Tongue (tissue), 2 donors: ENCODE data around the gene TWNK. TPM values are rescaled to one million over a fixed set of nuclear protein-coding genes. Genes with fewer than 3 reads are reported as not detected.

Experiments used
- DNase-seq: peaks from one replicate; pipeline ENCODE4 v3.0.0-alpha.2; 2015
- total RNA-seq: library from RNA; depleted of rRNA; stranded (reverse); fragments of >200 nt; gene quantifications from one replicate; pipeline ENCODE4 v1.2.3, GENCODE V29; 2014

Gene TWNK
- total RNA-seq, 1 donor from 2014 or later, result 6.6 TPM

DNA sequence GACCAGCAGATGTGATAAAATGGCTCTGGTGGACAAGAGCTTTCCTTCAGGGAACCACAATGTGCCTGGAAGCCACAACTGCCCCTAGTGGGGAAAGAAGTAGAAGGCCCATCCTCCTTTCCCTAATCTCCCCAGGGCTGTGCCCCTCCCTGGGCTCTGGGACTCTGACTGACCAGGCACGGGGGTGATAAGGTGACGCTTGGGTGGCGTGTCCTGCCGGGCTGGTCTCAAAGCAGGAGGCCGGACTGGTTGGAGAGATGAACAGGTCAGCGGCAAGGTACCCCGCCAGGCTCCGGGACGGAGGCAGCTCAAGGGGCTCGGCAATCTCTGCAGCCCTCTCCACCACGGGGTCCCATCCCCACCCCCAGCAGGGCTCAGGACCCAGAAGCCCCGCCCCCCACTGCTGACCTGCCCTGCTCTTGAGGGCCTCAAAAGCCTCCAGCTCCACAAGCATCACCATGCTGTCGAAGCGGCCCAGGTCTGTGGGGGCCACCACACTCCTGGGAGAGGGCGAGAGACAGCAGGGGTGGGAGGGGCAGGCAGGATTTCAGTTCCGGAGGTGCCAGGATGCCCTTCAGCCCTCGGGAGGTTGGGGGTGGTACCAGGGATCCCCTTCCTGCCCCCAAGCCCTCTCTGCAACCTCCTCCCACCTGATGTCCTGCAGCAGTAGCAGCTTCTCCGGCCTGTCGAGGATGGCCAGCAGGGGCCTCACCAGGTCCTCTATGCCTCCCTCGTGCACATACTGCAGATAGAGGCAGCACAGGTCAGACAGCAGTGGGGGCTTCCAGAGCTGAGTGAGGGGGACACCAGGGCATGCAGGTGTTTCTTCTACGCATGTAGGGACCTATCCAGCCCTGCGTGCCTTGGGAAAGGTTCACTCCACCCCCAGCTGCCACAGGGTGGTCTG is 24.4 kb downstream of the TWNK start:
- no peak for DNase-seq

DNA sequence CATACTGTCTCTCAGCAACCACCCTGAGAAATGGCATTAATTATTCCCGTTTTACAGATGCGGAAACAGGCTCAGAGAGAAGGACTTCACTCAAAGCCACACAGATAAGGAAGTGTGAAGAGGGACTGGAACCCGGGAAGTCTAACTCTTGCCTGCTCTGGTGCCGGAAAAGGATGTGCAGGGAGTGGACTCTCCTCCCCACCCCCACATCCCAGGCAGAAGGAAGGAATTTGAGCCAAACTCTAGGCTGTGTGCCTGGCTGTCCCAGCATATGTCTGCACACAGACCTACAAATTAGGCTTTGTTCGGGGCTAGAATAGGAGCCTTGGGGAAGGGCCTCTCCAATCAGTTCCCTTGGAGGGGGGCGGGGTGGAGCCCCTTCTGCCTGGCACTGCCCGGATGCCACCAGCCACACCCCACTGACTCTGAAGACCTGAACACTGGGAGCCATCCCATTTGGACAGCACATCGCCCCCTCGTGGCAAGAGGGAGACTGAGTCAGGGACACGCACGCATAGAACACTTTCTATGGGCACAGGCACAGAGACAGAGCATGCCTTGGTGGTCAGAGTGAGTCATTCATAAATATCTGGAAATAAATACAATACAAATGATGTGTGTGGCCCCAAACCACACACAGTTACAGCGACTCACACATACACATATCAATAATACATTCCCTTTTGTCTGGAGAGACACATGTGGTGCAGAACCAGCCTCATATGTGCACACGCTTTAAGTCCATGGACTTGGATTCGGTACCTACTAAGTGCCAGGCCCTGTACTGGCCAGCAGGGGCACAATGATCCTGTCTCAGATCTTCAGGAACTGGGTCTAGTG is 25.4 kb downstream of the TWNK start:
- peak; percentile 95 for DNase-seq

DNA sequence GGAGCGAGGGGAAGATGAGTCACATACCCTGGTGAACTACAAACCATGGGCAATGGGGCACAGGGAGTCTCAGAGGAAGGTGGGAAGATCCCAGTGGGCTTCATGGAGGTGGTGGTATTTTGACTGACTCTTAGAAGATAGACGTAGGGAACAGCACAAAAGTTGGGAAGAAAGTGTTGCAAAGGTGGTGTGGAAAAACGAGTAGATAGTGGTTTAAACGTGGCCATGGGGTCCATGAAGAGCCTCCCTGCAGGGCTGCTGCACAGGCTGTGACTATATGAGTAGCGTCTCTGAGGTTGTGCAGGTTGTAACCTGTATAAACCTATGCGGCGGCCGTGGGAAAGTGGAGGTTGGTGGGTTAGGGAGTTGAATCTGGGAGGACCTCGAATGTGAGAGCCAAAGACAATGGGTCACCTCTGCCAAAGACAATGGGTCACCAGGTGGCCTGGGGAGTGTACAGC is 26.1 kb downstream of the TWNK start:
- no peak for DNase-seq

DNA sequence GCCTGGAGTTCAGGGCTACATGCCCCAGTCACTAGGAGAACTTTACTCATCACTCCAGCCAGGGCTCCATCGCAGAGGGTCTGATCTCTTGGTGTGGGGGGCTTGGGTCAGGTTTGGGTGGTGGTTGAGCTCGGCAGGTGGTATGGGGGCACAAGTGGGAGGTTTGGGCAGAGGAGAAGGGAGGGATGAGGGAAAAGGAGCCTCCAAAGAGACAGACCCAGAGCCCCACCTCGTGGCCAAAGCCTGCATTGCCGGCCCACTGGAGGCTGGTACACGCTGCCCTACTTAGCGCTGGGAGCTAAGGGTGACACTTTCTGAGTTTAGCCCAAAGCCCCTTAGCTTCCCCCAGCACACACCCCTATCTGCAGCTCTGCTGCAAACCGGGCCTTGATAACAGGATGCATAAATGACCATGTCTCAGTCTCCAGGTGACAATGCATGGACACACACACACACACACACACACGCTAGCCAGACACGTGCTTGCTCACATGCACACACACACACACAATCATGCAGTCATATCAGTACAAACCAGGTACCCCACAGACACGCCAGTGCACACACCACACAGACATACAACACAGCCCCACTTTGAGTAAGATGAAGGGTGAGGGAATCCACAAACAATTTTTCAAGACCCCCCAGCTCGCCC is 27.0 kb downstream of the TWNK start:
- peak; percentile 86 for DNase-seq

DNA sequence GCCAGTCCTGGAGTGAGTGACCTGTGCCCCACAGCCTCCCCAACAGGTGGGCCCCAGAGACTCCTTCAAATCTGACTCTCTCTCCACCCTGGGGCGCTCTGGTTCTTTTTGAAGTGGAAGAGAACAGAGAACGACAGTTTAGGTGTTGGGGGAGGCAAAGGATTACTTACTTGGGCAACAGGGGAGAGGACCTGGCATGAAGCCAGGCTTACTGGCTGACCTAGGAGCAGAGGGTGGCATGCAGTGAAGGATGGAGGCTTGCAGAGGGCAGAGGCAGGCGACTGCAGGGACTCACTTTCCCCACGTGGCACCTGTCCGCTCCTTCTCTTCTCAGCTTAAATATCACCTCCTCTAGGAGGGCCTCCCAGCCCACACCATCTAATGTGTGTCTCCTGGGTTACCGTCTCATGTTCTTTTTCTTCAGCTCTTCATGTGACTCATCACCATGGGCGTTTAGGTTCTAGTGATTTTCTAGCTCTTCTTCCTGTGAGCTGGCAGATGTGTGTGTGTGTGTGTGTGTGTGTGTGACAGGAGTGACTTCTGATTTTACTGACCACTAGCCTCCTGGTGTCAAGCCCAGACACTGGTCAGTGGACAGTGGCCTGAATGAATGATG is 27.7 kb downstream of the TWNK start:
- no peak for DNase-seq

DNA sequence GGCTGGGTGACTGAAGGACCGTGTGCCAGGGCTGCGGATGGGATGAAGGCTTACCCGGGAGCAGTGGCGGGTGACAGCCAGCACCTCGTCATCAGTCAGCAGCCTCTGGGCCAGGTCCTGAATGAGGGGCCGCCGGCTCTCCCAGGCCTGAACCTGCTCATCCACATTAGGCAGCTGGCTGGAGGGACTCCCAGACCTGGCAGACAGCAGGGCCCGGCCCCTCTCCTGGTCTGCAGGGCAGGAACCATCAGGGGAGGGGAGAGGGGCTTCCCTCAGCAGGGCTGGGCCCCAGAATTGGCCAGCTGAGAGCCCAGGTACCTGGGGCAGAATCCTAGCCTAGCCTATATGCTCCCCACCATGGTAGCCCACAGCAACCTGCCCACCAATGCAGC is 28.2 kb downstream of the TWNK start:
- no peak for DNase-seq

DNA sequence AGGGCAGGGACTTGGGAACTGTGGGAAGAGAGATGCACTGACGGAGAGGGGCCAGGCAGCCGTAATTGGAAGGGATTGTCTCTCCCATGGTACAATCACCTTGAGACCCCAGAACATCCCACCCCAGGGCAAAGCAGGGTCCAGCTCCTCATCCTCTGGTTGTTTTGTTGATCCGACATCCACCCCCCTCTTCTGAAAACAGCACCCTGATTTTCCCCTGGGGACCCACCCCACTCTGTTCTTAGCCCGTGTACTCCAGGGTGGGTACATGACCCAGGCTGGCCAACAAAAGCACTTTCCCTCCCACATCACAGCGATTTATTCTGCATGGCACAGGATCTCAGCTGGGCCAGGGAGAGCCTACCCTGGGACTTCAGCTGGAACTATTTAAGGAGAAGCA is 29.5 kb downstream of the TWNK start:
- no peak for DNase-seq

DNA sequence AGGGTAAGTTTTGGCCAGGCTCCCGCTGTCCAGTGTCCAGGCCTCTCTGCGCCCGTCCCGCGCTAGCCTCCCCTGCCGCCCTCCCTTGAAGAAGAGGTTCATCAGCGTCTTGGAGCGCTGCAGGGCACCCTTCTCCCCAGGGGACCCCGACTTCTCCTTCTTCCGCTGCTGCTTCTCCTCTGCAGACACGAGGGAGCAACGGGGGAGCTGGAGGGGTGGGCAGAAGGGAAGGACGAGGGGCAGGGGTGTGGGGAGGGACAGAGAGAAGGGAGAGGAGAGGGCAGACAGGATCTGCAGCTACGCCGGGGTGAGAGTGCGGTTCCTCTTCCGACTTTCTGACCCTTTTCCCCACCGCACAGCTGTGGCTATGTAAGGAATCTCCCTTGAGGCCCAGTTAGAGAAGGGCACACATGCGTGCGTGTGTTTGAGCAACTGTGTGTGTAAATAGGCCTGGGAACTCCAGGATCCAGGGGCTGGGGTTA is 30.8 kb downstream of the TWNK start:
- no peak for DNase-seq

DNA sequence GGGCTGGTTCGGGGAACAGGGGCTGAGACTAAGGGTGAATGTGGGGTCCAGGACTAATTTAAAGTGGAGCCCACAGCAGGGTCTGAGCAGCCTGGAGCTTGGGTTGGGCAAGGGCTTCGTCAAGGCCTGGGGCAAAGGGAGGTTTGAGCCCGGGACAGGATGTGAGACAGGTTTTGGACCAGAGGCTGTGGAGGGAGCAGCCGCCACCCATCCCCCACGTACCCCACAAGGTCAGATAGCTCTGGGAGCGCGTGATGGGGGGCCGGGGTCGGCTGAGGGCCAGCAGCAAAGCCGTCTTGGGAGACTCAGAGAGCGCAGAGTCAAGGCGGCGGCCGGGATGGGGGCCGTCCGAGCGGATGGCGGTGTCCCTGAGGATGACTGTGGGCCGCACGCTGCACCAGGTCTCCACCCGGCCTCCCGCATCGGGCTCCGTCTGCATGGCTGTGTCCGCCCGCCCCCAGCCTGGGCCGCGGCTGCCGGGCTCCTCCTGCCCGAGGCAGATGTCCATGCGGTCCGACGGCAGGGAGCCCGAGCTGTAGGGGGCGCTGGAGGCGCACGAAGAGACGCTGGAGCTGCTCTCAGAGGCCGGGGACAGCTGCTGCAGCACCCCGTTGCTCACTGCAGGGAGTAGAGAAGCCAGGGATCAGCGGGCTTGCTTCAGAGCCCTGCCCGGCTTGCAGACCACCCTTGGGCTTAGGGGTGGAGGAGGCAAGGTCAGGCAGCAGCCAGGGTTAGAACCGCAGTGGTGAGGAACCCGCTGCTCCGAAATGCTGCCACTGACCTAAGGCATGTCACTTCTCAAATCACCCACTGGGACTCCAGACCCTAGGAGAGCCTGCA is 31.5 kb downstream of the TWNK start:
- DNase-seq, result peak; percentile 81

DNA sequence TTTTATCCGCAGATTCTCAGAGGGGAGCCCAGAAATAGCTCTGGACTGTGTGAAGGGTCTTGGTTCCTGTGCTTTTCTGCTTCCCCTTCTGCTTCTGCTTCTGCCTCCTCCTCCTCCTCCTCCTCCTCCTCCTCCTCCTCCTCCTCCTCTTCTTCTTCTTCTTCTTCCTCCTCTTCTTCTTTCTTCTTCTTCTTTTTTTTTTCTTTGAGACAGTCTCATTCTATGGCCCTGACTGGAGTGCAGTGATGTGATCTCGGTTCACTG is 32.0 kb downstream of the TWNK start:
- no peak for DNase-seq

DNA sequence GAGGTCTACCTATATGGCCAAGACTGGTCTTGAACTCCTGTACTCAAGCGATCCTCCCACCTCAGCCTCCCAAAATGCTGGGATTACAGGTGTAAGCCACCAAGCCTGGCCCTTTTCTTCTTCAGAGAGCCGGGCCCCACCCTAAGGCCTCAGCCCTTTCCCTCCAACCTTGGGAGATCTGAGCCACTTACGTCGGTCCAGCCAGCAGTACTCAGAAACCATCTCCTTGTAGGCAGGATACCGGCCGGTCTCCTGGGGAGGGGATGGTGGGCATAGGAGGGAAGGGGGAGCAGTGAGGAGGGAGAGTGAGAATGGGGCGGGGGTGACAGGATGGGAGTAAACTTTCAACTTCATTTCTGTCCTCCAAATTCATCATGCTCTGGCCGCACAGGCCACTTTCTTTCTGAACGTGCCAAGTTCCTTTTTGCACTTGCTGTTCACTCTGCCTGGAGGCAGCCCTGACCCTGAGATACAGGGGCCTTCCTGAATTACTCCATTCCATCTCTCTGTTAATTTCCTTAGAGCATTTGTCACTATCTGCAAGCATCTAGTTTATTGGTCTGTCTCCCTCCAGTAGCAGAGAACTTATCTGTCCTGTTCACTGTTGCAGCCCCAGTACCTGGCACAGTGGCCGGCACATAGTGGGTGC is 33.2 kb downstream of the TWNK start:
- no peak for DNase-seq

DNA sequence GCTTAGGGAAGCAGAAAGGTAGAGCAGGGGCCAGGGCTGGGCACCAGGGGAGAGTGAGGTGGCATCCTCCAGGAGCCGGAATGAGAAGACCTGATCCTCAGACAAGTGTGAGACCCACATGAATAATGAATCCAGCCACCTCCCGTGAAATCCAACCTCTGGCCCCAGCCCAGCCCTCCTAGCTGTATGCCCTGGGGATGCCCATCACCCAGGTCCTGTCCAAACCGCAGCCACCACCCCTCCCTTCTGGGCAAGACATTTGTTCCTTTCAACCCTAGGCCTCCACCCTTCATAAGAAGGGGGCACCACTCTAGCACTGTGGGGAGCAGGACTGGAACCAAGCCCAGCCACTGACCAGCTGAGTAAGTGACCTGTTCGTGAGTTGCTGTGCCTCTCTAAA is 33.9 kb downstream of the TWNK start:
- DNase-seq, result no peak

DNA sequence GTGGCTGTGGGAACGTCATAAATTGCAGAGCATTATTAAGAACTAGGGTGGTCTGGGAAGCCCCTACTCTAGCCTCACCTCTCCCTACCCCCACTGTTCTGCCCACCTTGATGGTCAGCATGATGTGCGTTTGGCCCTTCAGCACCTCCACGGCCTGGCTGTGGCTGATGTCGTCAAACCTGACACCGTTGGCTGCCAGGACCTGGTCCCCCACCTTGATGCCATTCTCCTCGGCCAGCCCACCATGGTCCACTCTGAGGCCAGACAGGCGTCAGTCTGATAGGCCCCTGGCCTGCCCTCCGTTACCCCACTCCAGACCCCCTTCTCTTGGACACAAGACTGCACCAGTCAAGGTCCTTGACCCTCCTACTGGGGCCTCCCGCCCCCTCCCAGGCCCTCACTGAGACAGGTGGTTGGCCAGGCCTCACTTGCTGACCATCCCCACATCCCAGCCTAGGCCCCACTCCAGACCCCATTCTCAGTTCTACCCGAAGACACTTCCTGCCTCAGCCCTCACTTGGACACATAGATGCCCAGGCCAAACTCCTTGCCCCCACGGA is 34.4 kb downstream of the TWNK start:
- DNase-seq, result no peak

DNA sequence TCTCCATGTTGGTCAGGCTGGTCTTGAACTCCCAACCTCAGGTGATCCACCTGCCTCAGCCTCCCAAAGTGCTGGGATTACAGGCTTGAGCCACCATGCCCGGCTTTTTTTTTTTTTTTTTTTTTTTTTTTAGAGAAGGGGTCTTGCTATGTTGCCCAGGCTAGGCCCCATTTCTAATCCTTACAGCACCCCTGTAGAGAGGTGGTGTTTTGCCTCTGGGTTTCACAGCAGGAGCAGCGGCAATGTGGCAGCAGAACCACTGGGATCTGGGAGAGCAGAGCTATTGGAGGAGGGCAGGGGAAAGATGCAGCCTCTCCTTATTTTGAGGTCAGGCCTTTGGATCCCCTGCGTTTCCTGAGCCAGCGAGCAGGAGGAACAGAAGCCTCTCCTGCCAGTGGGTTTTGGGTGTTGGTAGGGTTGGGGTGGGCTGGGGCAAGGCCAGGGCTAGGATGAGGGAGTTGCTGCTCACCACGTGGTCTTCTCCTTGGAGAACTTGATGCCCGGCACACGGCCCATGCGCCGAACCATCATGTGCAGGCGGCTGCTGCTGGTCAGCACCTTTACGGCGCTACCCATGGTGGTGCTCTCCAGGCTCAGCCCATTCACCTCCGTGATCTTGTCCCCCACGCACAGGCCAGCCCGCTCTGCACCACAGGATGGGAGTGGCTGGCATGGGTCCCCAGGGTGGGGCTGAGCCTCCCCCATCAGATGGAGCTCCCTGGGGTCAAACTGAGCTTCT is 35.8 kb downstream of the TWNK start:
- no peak for DNase-seq

DNA sequence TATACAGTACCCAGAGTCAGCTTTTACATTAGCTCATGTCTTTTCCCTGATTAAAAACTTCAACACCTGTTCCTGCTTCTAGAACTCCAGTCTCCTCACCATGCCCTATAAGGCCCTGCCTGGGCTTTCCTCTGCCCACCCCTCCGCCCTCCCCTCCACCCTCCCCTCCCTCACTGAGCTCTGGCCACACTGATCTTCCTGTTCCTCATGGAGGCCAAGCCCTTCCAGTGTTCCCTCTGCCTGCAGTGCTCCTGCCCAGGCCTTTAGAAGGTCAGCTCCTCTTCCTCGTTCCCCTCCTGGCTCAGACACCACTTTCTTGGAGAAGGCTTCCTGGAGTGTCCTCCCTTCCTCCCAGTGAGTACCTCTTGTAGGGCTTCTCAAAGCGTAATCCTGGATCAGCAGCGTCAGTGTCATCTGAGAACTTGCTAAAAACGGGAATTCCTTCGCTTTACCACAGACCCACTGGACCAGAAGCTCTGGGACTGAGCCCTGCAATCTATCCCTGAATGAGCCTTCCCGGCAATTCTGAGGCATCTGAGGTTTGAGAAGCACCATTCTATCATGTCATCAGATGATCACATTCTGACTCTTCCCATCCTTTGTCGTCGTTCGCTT is 39.9 kb downstream of the TWNK start:
- no peak for DNase-seq

DNA sequence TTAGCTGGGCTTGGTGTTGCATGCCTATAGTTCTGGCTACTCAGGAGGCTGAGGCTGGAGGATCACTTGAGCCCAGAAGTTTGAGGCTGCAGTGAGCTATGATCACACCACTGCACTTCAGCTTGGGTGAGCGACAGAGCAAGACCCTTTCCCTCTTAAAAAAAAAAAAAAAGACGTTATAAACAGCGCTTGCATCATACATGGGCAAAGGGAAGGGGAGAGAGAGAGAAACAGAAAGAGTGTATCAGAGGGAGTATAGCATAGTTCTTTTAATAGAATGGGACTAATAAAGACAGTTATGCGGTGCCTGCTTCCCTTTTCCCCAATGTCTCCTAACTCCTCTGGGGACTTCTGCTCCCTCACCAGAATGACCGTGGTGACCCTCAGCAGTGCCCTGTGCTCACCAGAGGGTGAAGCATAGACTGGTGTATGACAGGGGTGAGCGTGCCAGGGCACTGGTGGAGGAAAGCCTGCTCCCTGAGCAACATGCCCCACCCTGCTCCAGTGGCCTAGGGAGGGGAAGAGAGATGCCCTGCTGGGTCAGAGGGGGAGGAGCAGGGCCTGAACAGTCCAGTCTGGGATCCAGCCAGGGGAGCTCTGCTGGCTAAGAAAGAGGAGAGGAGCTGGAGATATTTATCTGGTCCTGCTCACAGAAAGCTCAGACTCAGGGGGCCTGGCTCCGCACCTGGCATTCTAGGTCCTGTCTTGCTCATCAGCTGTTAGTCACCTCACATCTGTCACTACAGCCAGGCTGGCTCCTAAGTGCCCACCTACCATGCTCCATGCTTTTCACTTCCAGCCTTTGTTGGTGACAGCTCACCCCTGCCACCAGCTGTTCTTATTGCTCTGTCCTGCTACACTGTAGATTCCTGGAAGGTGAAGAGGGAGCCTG is 41.3 kb downstream of the TWNK start:
- no peak for DNase-seq

DNA sequence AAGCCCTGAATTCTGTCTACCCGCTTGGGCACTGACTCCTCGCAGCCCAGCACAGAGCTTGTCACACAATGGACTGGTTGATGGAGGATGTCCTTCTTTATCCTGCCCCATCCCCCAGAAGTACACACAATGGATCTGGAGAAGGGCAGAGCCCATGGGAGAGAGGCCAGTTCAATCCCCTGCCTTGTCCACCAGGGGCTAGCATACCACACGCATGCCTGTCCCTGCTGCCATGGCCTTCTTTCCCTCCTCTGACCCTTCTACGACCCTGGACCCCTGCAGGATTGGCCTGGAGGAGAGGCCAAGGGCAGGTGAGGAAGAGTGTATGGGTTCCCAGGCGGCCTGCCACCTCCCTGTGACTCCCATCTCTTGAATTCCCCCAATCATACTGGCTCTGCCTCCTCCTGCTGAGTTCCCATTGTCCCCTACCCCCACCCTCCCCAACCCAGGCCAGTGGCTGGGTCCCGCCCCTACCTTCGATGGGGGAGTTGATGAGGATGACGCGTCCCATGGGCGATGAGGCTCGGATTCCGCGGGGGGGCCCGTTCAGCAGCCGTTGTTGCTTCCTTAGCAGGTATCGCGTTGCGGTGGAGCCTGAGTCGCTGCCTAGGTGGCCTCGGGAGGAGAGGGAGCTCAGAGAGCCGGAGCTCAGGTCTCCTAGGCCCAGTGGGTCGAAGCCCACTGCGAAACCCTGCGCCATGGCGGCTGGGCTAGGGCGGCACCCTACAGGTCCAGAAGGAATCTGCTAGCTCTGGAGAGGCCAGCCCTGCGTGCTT is 42.4 kb downstream of the TWNK start:
- no peak for DNase-seq
